ENCODE measurements around the gene TMEM120B. TPM values are rescaled to one million over a fixed set of nuclear protein-coding genes. Genes with fewer than 3 reads are reported as not detected.
A peak's percentile ranks its signal among the peaks of the same experiment; 100 is the strongest.

TMEM120B gene
- total RNA-seq, 1 experiment from 2014 or later = 22.3 TPM

DNA sequence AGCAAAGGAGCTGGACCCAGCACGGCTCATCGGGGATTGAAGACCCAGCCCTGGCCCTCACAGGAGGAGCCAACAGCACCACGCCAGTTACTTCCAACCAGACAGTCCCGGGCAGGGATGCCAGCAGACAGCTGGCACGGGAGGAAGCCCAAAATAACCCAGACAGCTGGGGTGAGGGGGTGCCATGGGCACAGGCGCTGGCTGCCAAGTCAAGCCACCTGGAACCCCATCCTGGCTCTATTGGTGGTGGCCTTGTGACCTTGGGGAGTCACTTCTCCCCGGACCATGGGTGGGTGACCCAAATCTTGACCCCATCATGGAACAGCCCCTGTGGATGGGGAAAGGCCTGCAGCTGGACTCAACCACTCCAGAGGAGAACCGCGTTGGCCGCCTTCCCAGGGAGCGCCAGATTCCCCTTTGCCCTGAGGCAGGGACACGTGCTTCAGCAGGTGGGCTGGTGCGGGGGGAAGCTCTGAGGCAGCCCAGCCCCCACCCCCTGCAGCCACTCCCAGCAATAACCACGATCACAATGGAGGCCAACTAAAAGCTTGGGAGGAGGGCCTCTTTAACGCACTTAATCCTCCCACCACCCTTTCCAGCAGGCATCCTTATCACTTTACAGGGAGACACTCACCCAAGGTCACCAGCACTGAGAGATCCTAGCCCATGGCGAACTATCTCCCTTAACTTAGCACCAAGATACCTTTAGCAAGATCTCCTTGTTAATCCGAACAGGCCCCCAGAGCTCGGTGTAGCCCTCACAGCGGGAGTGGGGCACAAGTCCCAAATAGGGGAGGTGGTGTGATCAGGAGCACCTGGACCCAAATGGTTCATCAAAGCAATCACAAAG is 85.6 kb downstream of the TMEM120B start:
- no peak for DNase-seq (ENCODE audit: low spot score)
- intact Hi-C loops (cut with micrococcal nuclease; ENCODE audit: unreplicated experiment) = no loop called here
- Histone ChIP-seq H3K27me3 (replicated peaks; ENCODE audit: insufficient read depth, low read depth, low read length, poor library complexity) (no peaks in the 10 kb centered on the region), H3K36me3 (ENCODE audit: insufficient read depth, low read length, poor library complexity, severe bottlenecking) (peaks cover 24% of the 10 kb centered on the region), H3K4me3 (ENCODE audit: low read depth, low read length, poor library complexity, severe bottlenecking) (peak overlapping the region; percentile 39), H3K27ac (ENCODE audit: low read depth, low read length, poor library complexity, severe bottlenecking) (peak overlapping the region; percentile 48), H3K4me1 (ENCODE audit: insufficient read depth, low read length, poor library complexity, severe bottlenecking) (peaks cover 36% of the 10 kb centered on the region), H3K9me3 (ENCODE audit: low read depth, low read length, poor library complexity, severe bottlenecking) (no peaks in the 10 kb centered on the region)
- ChIA-PET POLR2A (ENCODE audit: low non-redundant PET) (no interaction called here), CTCF (interaction anchor here (0.6 to 1.1 kb wide), 4 partner anchors 13 to 99 kb away, joined by 3 to 4 read pairs (median 3); no protein-coding TSS in a partner anchor)
- no TSS peak for BruUV-seq (replicated peaks)
- TF ChIP-seq EZH2 (IDR thresholded peaks at IDR 0.05; ENCODE audit: borderline replicate concordance, low read depth, low read length, poor library complexity, severe bottlenecking) (no peak), CTCF (conservative IDR thresholded peaks at IDR 0.05; ENCODE audit: low read depth, low read length) (no peak)

GRCh38 chr12:121798787-121799155 is 86.2 kb downstream of the TMEM120B start:
- ChIA-PET CTCF (interaction anchor here (0.6 to 1.1 kb wide), 4 partner anchors 13 to 100 kb away, joined by 3 to 5 read pairs (median 4); no protein-coding TSS in a partner anchor), POLR2A (ENCODE audit: low non-redundant PET) (no interaction called here)
- H3K27me3 ChIP-seq (replicated peaks; ENCODE audit: insufficient read depth, low read depth, low read length, poor library complexity) = no peaks in the 10 kb centered on the region
- BruUV-seq (replicated peaks) = no TSS peak
- H3K9me3 ChIP-seq (ENCODE audit: low read depth, low read length, poor library complexity, severe bottlenecking) = no peaks in the 10 kb centered on the region
- peak overlapping the region; percentile 39 for H3K4me3 ChIP-seq (ENCODE audit: low read depth, low read length, poor library complexity, severe bottlenecking)
- TF ChIP-seq CTCF (conservative IDR thresholded peaks at IDR 0.05; ENCODE audit: low read depth, low read length) = no peak
- H3K36me3 ChIP-seq (ENCODE audit: insufficient read depth, low read length, poor library complexity, severe bottlenecking) = peaks cover 24% of the 10 kb centered on the region
- peaks cover 33% of the 10 kb centered on the region for H3K4me1 ChIP-seq (ENCODE audit: insufficient read depth, low read length, poor library complexity, severe bottlenecking)
- DNase-seq (ENCODE audit: low spot score) = no peak
- intact Hi-C loops (cut with micrococcal nuclease; ENCODE audit: unreplicated experiment) = no loop called here
- H3K27ac ChIP-seq (ENCODE audit: low read depth, low read length, poor library complexity, severe bottlenecking) = peak overlapping the region; percentile 58

DNA sequence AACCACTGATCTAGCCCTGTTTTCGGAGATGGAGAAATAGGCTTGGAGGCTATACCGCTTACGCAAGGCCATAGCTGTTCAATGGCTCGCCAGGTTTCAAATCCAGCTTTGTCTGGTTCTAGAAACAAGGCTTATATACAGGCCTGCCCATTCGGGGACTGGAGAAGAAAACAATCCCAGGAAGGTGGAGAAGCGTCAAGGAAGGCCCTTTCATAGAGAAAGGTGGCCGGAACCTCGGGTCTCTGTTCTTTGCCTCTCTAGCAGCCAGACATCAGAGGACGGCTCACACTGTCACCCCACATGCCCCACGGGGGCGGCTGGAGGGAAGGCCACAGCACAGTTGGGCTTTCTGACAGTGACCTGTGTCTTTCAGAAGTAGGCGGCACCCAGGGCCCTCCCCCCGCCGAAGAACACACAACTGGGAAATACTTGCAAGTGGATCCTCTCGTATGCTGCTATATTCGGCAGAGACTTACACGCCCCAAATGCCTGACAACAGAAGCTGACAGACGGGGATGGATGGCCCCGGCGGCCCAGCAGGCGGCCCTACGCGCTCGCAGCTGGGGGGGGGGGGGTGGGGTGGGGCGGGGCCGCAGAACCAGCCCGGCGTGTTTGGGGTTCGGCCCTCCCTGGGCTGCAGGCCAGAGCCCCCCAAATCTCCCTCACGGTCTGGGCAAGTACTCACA is 86.7 kb downstream of the TMEM120B start:
- Histone ChIP-seq H3K9me3 (ENCODE audit: low read depth, low read length, poor library complexity, severe bottlenecking) (no peaks in the 10 kb centered on the region), H3K27ac (ENCODE audit: low read depth, low read length, poor library complexity, severe bottlenecking) (peak overlapping the region; percentile 100), H3K4me3 (ENCODE audit: low read depth, low read length, poor library complexity, severe bottlenecking) (peak overlapping the region; percentile 81), H3K36me3 (ENCODE audit: insufficient read depth, low read length, poor library complexity, severe bottlenecking) (peaks cover 24% of the 10 kb centered on the region), H3K4me1 (ENCODE audit: insufficient read depth, low read length, poor library complexity, severe bottlenecking) (peaks cover 29% of the 10 kb centered on the region), H3K27me3 (replicated peaks; ENCODE audit: insufficient read depth, low read depth, low read length, poor library complexity) (no peaks in the 10 kb centered on the region)
- BruUV-seq (replicated peaks) = no TSS peak
- TF ChIP-seq CTCF (conservative IDR thresholded peaks at IDR 0.05; ENCODE audit: low read depth, low read length) (no peak), EZH2 (IDR thresholded peaks at IDR 0.05; ENCODE audit: borderline replicate concordance, low read depth, low read length, poor library complexity, severe bottlenecking) (no peak)
- peak; percentile 86 for DNase-seq (ENCODE audit: low spot score)
- ChIA-PET POLR2A (ENCODE audit: low non-redundant PET) (no interaction called here), CTCF (interaction anchor here (0.6 to 1.1 kb wide), 2 partner anchors 13 to 100 kb away, joined by 3 to 5 read pairs; no protein-coding TSS in a partner anchor)
- intact Hi-C loops (cut with micrococcal nuclease; ENCODE audit: unreplicated experiment) = no loop called here

All from A673 (cell line).